Measurements from ENCODE around the gene VDAC1. TPM values are rescaled to one million over a fixed set of nuclear protein-coding genes. Genes with fewer than 3 reads are reported as not detected.
A peak's percentile ranks its signal among the peaks of the same experiment; 100 is the strongest.

VDAC1 gene
- total and polyA plus RNA-seq, 3 experiments from 2014 or later, result 92.8 to 422 (median 409) TPM

GRCh38 chr5:133998042-133998441 lies 6.7 kb downstream of the VDAC1 start:
- POLR2A ChIA-PET, result interaction anchor here (0.6 to 1.2 kb wide), 2 partner anchors 151 to 374 kb away, joined by 3 read pairs; partner anchors contain the start of gene UBE2B
- Histone ChIP-seq H3K36me3 (ENCODE audit: insufficient read depth, low read length) (peaks cover 5% of the 10 kb centered on the region), H3K4me1 (ENCODE audit: insufficient read depth, low read length) (peaks cover 29% of the 10 kb centered on the region), H3K4me3 (ENCODE audit: low read length) (no peak overlapping the region), H3K27ac (ENCODE audit: low read depth, low read length) (no peak overlapping the region), H3K9me3 (ENCODE audit: low read length) (no peaks in the 10 kb centered on the region), H3K27me3 (ENCODE audit: insufficient read depth, low read length, poor library complexity, severe bottlenecking) (no peaks in the 10 kb centered on the region)
- Mint-ChIP-seq H3K4me3 (no peak overlapping the region), H3K27me3 (no peaks in the 10 kb centered on the region), H3K27ac (peak overlapping the region in 2 of 8 donors; percentile 8 to 56), H3K36me3 (peaks cover 0 to 14% (median 1%) of the 10 kb centered on the region in 3 donors), H3K9me3 (no peaks in the 10 kb centered on the region), H3K4me1 (peaks cover 64 to 91% (median 84%) of the 10 kb centered on the region in 3 donors)
- CTCF ChIA-PET, result interaction anchor here (0.6 to 1.8 kb wide), 3 partner anchors 18 to 707 kb away, joined by 3 to 4 read pairs (median 3); no protein-coding TSS in a partner anchor
- DNase-seq, result no peak

DNA sequence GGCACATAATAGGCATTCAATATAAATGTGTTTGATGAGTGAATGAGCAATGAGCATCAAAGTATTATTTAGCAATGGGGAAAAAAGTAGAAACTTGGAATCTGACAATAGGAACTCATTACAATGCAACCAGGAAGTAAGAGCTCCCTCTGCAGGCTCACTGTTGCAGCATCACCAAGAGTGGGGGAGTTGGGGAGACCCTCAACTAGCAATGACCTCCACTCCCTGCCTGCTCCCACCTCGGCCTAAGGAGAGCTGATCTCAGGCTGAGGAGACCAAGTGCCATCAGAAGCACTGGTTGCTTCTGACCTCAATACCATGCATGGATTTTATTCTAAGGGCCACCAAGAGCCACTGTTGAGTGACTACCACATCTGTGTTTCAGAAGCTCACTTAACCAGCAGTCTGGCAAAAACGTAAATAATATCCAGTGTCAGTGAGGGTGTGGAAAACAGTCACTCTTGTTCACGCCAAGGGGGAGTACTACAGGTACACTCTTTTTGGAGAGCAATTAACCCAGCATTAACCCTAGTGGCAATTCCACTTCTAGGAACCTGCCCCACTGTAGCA lies 8.0 kb downstream of the VDAC1 start:
- H3K4me3 ChIP-seq (ENCODE audit: low read length), result no peak overlapping the region
- Mint-ChIP-seq H3K27me3 (no peaks in the 10 kb centered on the region), H3K4me1 (peaks cover 58 to 84% (median 77%) of the 10 kb centered on the region in 3 donors), H3K9me3 (no peaks in the 10 kb centered on the region), H3K27ac (peak overlapping the region in 4 of 8 donors; percentile 52 to 74 (median 72)), H3K36me3 (peaks cover 0 to 15% (median 1%) of the 10 kb centered on the region in 3 donors), H3K4me3 (no peak overlapping the region)
- POLR2A ChIA-PET, result no interaction called here
- H3K36me3 ChIP-seq (ENCODE audit: insufficient read depth, low read length), result peaks cover 5% of the 10 kb centered on the region
- peaks cover 20% of the 10 kb centered on the region for H3K4me1 ChIP-seq (ENCODE audit: insufficient read depth, low read length)
- no peak overlapping the region for H3K27ac ChIP-seq (ENCODE audit: low read depth, low read length)
- CTCF ChIA-PET, result interaction anchor here (0.9 to 1.8 kb wide), 6 partner anchors 9 to 187 kb away, joined by 3 to 6 read pairs (median 3); no protein-coding TSS in a partner anchor
- no peak for DNase-seq
- H3K9me3 ChIP-seq (ENCODE audit: low read length), result no peaks in the 10 kb centered on the region
- H3K27me3 ChIP-seq (ENCODE audit: insufficient read depth, low read length, poor library complexity, severe bottlenecking), result no peaks in the 10 kb centered on the region

- peaks cover 0 to 19% (median 0%) of the 10 kb centered on the region in 3 donors for H3K36me3 Mint-ChIP-seq
- peak overlapping the region in 2 of 8 donors; percentile 20 to 35 for H3K27ac Mint-ChIP-seq
- H3K27me3 Mint-ChIP-seq, result no peaks in the 10 kb centered on the region
- POLR2A ChIA-PET, result no interaction called here
- H3K9me3 ChIP-seq (ENCODE audit: low read length), result no peaks in the 10 kb centered on the region
- H3K27me3 ChIP-seq (ENCODE audit: insufficient read depth, low read length, poor library complexity, severe bottlenecking), result no peaks in the 10 kb centered on the region
- H3K36me3 ChIP-seq (ENCODE audit: insufficient read depth, low read length), result peaks cover 3% of the 10 kb centered on the region
- H3K9me3 Mint-ChIP-seq, result no peaks in the 10 kb centered on the region
- CTCF ChIA-PET, result interaction anchor here (0.9 to 1.7 kb wide), 6 partner anchors 8 to 188 kb away, joined by 3 to 6 read pairs (median 3); no protein-coding TSS in a partner anchor
- H3K4me1 ChIP-seq (ENCODE audit: insufficient read depth, low read length), result peaks cover 18% of the 10 kb centered on the region
- no peak overlapping the region for H3K4me3 Mint-ChIP-seq
- no peak overlapping the region for H3K27ac ChIP-seq (ENCODE audit: low read depth, low read length)
- no peak for DNase-seq
- H3K4me3 ChIP-seq (ENCODE audit: low read length), result no peak overlapping the region
- H3K4me1 Mint-ChIP-seq, result peaks cover 53 to 79% (median 72%) of the 10 kb centered on the region in 3 donors
Observed at GRCh38 chr5:133995883-133996563, 8.8 kb downstream of the VDAC1 start.

DNA sequence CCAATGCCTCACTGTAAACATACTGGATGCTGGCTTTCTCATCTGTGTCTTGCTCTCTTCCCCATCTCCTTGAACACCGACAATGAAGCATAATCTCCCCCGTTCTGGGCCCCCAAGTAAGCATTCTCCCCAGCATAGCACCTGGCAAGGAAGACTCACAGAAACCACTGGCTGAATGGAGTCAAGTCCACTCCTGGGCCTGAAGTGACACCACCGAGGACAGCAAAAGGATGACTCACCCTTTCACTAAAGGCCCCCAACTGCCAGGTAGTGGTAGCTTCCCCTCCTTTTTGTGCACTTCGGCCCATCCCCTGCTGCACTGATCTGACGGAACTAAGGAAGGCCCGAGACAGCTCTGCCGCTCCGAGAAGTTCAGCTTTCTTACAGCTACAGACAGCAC lies 9.4 kb downstream of the VDAC1 start:
- POLR2A ChIA-PET, result no interaction called here
- CTCF ChIA-PET, result interaction anchor here (1.0 to 1.7 kb wide), 2 partner anchors 9 to 44 kb away, joined by 3 to 5 read pairs; no protein-coding TSS in a partner anchor

GRCh38 chr5:133994990-133995333 lies 9.8 kb downstream of the VDAC1 start:
- ChIA-PET POLR2A (no interaction called here), CTCF (interaction anchor here (1.0 to 1.7 kb wide), 3 partner anchors 8 to 117 kb away, joined by 3 to 5 read pairs (median 3); no protein-coding TSS in a partner anchor)
- Histone ChIP-seq H3K9me3 (ENCODE audit: low read length) (no peaks in the 10 kb centered on the region), H3K4me1 (ENCODE audit: insufficient read depth, low read length) (peaks cover 8% of the 10 kb centered on the region), H3K27me3 (ENCODE audit: insufficient read depth, low read length, poor library complexity, severe bottlenecking) (no peaks in the 10 kb centered on the region), H3K36me3 (ENCODE audit: insufficient read depth, low read length) (peaks cover 11% of the 10 kb centered on the region), H3K4me3 (ENCODE audit: low read length) (no peak overlapping the region), H3K27ac (ENCODE audit: low read depth, low read length) (no peak overlapping the region)
- Mint-ChIP-seq H3K27me3 (no peaks in the 10 kb centered on the region), H3K9me3 (no peaks in the 10 kb centered on the region), H3K36me3 (peaks cover 0 to 23% (median 1%) of the 10 kb centered on the region in 3 donors), H3K4me3 (no peak overlapping the region), H3K27ac (peak overlapping the region in 6 of 8 donors; percentile 8 to 69 (median 34)), H3K4me1 (peaks cover 50 to 68% (median 61%) of the 10 kb centered on the region in 3 donors)
- no peak for DNase-seq

More for the DNA sequence above, 9.4 kb downstream of the VDAC1 start:
- Histone ChIP-seq H3K9me3 (ENCODE audit: low read length) (no peaks in the 10 kb centered on the region), H3K36me3 (ENCODE audit: insufficient read depth, low read length) (peaks cover 7% of the 10 kb centered on the region), H3K4me1 (ENCODE audit: insufficient read depth, low read length) (peaks cover 12% of the 10 kb centered on the region), H3K27me3 (ENCODE audit: insufficient read depth, low read length, poor library complexity, severe bottlenecking) (no peaks in the 10 kb centered on the region), H3K4me3 (ENCODE audit: low read length) (no peak overlapping the region), H3K27ac (ENCODE audit: low read depth, low read length) (no peak overlapping the region)
- Mint-ChIP-seq H3K4me3 (no peak overlapping the region), H3K27me3 (no peaks in the 10 kb centered on the region), H3K36me3 (peaks cover 0 to 20% (median 1%) of the 10 kb centered on the region in 3 donors), H3K27ac (peak overlapping the region in 6 of 8 donors; percentile 21 to 72 (median 52)), H3K4me1 (peaks cover 52 to 72% (median 65%) of the 10 kb centered on the region in 3 donors), H3K9me3 (no peaks in the 10 kb centered on the region)
- DNase-seq, result no peak

GRCh38 chr5:133994297-133994989 lies 10.3 kb downstream of the VDAC1 start:
- H3K36me3 Mint-ChIP-seq, result peaks cover 0 to 26% (median 3%) of the 10 kb centered on the region in 3 donors
- no peaks in the 10 kb centered on the region for H3K9me3 Mint-ChIP-seq
- H3K27me3 Mint-ChIP-seq, result no peaks in the 10 kb centered on the region
- Histone ChIP-seq H3K27ac (ENCODE audit: low read depth, low read length) (no peak overlapping the region), H3K36me3 (ENCODE audit: insufficient read depth, low read length) (peaks cover 11% of the 10 kb centered on the region), H3K27me3 (ENCODE audit: insufficient read depth, low read length, poor library complexity, severe bottlenecking) (no peaks in the 10 kb centered on the region), H3K4me3 (ENCODE audit: low read length) (no peak overlapping the region), H3K4me1 (ENCODE audit: insufficient read depth, low read length) (peaks cover 8% of the 10 kb centered on the region), H3K9me3 (ENCODE audit: low read length) (no peaks in the 10 kb centered on the region)
- DNase-seq, result no peak
- CTCF ChIA-PET, result interaction anchor here (1.0 to 1.7 kb wide), 3 partner anchors 15 to 118 kb away, joined by 3 to 6 read pairs (median 5); no protein-coding TSS in a partner anchor
- H3K4me3 Mint-ChIP-seq, result no peak overlapping the region
- H3K27ac Mint-ChIP-seq, result peak overlapping the region in 5 of 8 donors; percentile 21 to 69 (median 40)
- peaks cover 45 to 63% (median 56%) of the 10 kb centered on the region in 3 donors for H3K4me1 Mint-ChIP-seq
- POLR2A ChIA-PET, result no interaction called here

DNA sequence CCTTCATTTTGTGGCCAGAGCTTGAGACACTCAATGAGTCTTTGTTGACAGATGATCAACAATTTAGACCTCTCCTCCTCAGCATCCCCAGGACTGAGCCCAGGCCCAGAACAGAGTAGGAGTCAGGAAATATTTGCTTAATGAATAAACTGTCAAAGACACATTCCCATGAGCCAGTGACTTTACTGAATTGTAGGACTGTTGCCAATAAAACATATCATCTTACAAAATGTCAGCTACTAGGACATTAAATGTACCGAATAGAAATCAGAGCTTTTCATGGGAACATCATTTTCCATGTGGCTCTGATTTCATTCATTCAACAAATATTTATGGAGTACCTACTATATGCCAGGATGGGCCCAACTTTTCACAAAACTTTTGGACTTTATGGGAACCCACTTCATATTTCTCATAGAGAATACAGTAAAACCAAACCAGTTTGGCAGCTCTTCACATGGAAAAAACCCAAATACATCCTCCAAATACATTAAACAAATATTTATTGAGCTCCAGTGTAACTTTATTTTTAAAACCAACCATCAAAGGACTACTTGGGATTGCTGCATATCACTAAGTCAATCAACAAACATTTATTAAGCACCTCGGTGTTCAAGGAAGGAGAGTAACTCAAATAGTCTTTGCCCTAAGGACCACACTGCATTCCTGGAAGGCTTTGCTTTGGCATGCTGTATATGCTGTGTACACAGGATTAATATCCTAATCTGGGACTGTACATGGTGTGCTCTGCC lies 11.4 kb downstream of the VDAC1 start:
- H3K4me1 Mint-ChIP-seq, result peaks cover 41 to 52% (median 47%) of the 10 kb centered on the region in 3 donors
- H3K4me3 ChIP-seq (ENCODE audit: low read length), result no peak overlapping the region
- POLR2A ChIA-PET, result interaction anchor here (0.5 to 0.6 kb wide), 2 partner anchors 11 to 30 kb away, joined by 3 to 4 read pairs; no protein-coding TSS in a partner anchor
- H3K27me3 ChIP-seq (ENCODE audit: insufficient read depth, low read length, poor library complexity, severe bottlenecking), result no peaks in the 10 kb centered on the region
- no peak overlapping the region for H3K4me3 Mint-ChIP-seq
- no peaks in the 10 kb centered on the region for H3K9me3 ChIP-seq (ENCODE audit: low read length)
- no peaks in the 10 kb centered on the region for H3K9me3 Mint-ChIP-seq
- peaks cover 5 to 33% (median 6%) of the 10 kb centered on the region in 3 donors for H3K36me3 Mint-ChIP-seq
- H3K4me1 ChIP-seq (ENCODE audit: insufficient read depth, low read length), result peaks cover 8% of the 10 kb centered on the region
- peak overlapping the region in 6 of 8 donors; percentile 15 to 79 (median 70) for H3K27ac Mint-ChIP-seq
- CTCF ChIA-PET, result interaction anchor here (1.1 to 1.7 kb wide), 3 partner anchors 11 to 46 kb away, joined by 3 to 6 read pairs (median 4); no protein-coding TSS in a partner anchor
- no peaks in the 10 kb centered on the region for H3K27me3 Mint-ChIP-seq
- no peak overlapping the region for H3K27ac ChIP-seq (ENCODE audit: low read depth, low read length)
- H3K36me3 ChIP-seq (ENCODE audit: insufficient read depth, low read length), result peaks cover 11% of the 10 kb centered on the region
- DNase-seq, result no peak
